H9 (cell line): Measurements from ENCODE around the gene SLC1A1. TPM values are rescaled to one million over a fixed set of nuclear protein-coding genes. Genes with fewer than 3 reads are reported as not detected.

Source experiments
- DNase-seq: peaks from one replicate; pipeline ENCODE4 v3.0.0-alpha.2; 2017
- H2AFZ ChIP-seq: one replicate; pipeline ENCODE4 v1.6.1; 2013; ENCODE audit warnings: mild to moderate bottlenecking, low read length, control low read depth, moderate library complexity
- H2AK5ac ChIP-seq: 2 replicates; pipeline ENCODE4 v1.6.1; 2013; ENCODE audit warnings: low read length, control low read depth, mixed read lengths; ENCODE audit not compliant: insufficient read length
- H2BK120ac ChIP-seq: one replicate; pipeline ENCODE4 v1.6.1; 2013; ENCODE audit warnings: low read depth, mild to moderate bottlenecking, low read length, control low read depth, inconsistent platforms; ENCODE audit not compliant: poor library complexity, severe bottlenecking
- H2BK12ac ChIP-seq: 2 replicates; pipeline ENCODE4 v1.6.1; 2013; ENCODE audit warnings: low read length, control low read depth, mixed read lengths, low read depth; ENCODE audit not compliant: insufficient read length
- H2BK15ac ChIP-seq: 2 replicates; pipeline ENCODE4 v1.6.1; 2013; ENCODE audit warnings: low read depth, low read length, control low read depth
- H2BK20ac ChIP-seq: one replicate; pipeline ENCODE4 v1.6.1; 2013; ENCODE audit warnings: low read depth, mild to moderate bottlenecking, low read length, control low read depth, inconsistent platforms; ENCODE audit not compliant: poor library complexity, severe bottlenecking
- H2BK5ac ChIP-seq: 2 replicates; pipeline ENCODE4 v1.6.1; 2013; ENCODE audit warnings: low read length, control low read depth, mixed read lengths; ENCODE audit not compliant: insufficient read length
- H3K14ac ChIP-seq: 2 replicates; pipeline ENCODE4 v1.6.1; 2013; ENCODE audit warnings: low read length, control low read depth; ENCODE audit not compliant: insufficient read depth
- H3K18ac ChIP-seq: 2 replicates; pipeline ENCODE4 v1.6.1; 2013; ENCODE audit warnings: low read depth, mild to moderate bottlenecking, mixed read lengths, low read length, control low read depth; ENCODE audit not compliant: insufficient read length
- H3K23ac ChIP-seq: 2 replicates; pipeline ENCODE4 v1.6.1; 2013; ENCODE audit warnings: low read length, control low read depth, mixed read lengths, low read depth; ENCODE audit not compliant: insufficient read length
- H3K23me2 ChIP-seq: 2 replicates; pipeline ENCODE4 v1.6.1; 2013; ENCODE audit warnings: low read depth, mild to moderate bottlenecking, mixed read lengths, low read length, control low read depth; ENCODE audit not compliant: insufficient read length, poor library complexity, severe bottlenecking
- H3K27ac ChIP-seq: 2 replicates; pipeline ENCODE4 v1.5.1; 2013; ENCODE audit warnings: low read length, control low read depth, mixed read lengths, low read depth; ENCODE audit not compliant: insufficient read length
- H3K27me3 ChIP-seq: 2 replicates; pipeline ENCODE4 v1.6.1; 2013; ENCODE audit warnings: low read length, control low read depth, inconsistent platforms; ENCODE audit not compliant: insufficient read depth
- H3K4ac ChIP-seq: 2 replicates; pipeline ENCODE4 v1.6.1; 2013; ENCODE audit warnings: low read depth, mild to moderate bottlenecking, control low read depth, inconsistent platforms, low read length, moderate library complexity
- H3K4me1 ChIP-seq: 2 replicates; pipeline ENCODE4 v1.6.1; 2013; ENCODE audit warnings: low read length, control low read depth, inconsistent platforms; ENCODE audit not compliant: insufficient read depth
- H3K4me2 ChIP-seq: 2 replicates; pipeline ENCODE4 v1.6.1; 2013; ENCODE audit warnings: low read length, control low read depth, mixed read lengths; ENCODE audit not compliant: insufficient read length, insufficient read depth
- H3K56ac ChIP-seq: 2 replicates; pipeline ENCODE4 v1.6.1; 2013; ENCODE audit warnings: low read depth, mild to moderate bottlenecking, mixed read lengths, low read length, control low read depth; ENCODE audit not compliant: insufficient read length
- H3K79me1 ChIP-seq: 2 replicates; pipeline ENCODE4 v1.6.1; 2013; ENCODE audit warnings: low read depth, mild to moderate bottlenecking, moderate library complexity, low read length, control low read depth, inconsistent platforms; ENCODE audit not compliant: insufficient read depth, poor library complexity, severe bottlenecking
- H3K79me2 ChIP-seq: 2 replicates; pipeline ENCODE4 v1.6.1; 2013; ENCODE audit warnings: low read length, control low read depth, inconsistent platforms; ENCODE audit not compliant: insufficient read depth
- H3K9ac ChIP-seq: 2 replicates; pipeline ENCODE4 v1.6.1; 2013; ENCODE audit warnings: low read length, control low read depth, mixed read lengths; ENCODE audit not compliant: insufficient read length; ENCODE audit errors: extremely low read depth
- H3K9me3 ChIP-seq: one replicate; pipeline ENCODE4 v1.6.1; 2013; ENCODE audit warnings: low read depth, low read length, inconsistent platforms; ENCODE audit not compliant: control insufficient read depth
- H3T11ph ChIP-seq: one replicate; pipeline ENCODE4 v1.6.1; 2013; ENCODE audit warnings: mild to moderate bottlenecking, low read length, control low read depth, inconsistent platforms
- H4K20me1 ChIP-seq: one replicate; pipeline ENCODE4 v1.6.1; 2013; ENCODE audit not compliant: control insufficient read depth, insufficient read length, insufficient read depth
- H4K5ac ChIP-seq: 2 replicates; pipeline ENCODE4 v1.6.1; 2013; ENCODE audit warnings: low read depth, mild to moderate bottlenecking, mixed read lengths, low read length, control low read depth; ENCODE audit not compliant: insufficient read length
- H4K8ac ChIP-seq: replicated peaks from 2 replicates; pipeline ENCODE4 v1.6.1; 2013; ENCODE audit warnings: low read length, control low read depth, mixed read lengths, low read depth; ENCODE audit not compliant: insufficient read length
- H4K91ac ChIP-seq: 2 replicates; pipeline ENCODE4 v1.6.1; 2013; ENCODE audit warnings: low read depth, mild to moderate bottlenecking, moderate library complexity, mixed read lengths, low read length, control low read depth; ENCODE audit not compliant: insufficient read length
- H3K27ac Mint-ChIP-seq, 3 experiments: 2 replicates in 2 of 3; 3 replicates in 1 of 3; pipeline ENCODE4 v1.8.0; 2020 to 2021; ENCODE audit warnings: mixed read lengths in 3 of 3, mild to moderate bottlenecking in 1 of 3, moderate library complexity in 1 of 3
- H3K27me3 Mint-ChIP-seq: 2 replicates; pipeline ENCODE4 v1.8.0; 2021; ENCODE audit warnings: low read depth, mild to moderate bottlenecking, moderate library complexity, mixed read lengths
- H3K36me3 Mint-ChIP-seq, 3 experiments: 2 replicates in 2 of 3; 3 replicates in 1 of 3; pipeline ENCODE4 v1.8.0; 2020 to 2021; ENCODE audit warnings: low read depth in 3 of 3, mixed read lengths in 3 of 3; ENCODE audit not compliant: insufficient read depth in 1 of 3
- H3K4me1 Mint-ChIP-seq, 2 experiments: 2 replicates each; pipeline ENCODE4 v1.8.0; 2020; ENCODE audit warnings: mixed read lengths in 2 of 2
- H3K4me3 Mint-ChIP-seq, 2 experiments: 2 replicates in 1 of 2; 3 replicates in 1 of 2; pipeline ENCODE4 v1.8.0; 2020 to 2021; ENCODE audit warnings: mild to moderate bottlenecking in 2 of 2, mixed read lengths in 2 of 2, moderate library complexity in 1 of 2
- H3K9me3 Mint-ChIP-seq, 2 experiments: 2 replicates in 1 of 2; 3 replicates in 1 of 2; pipeline ENCODE4 v1.8.0; 2020; ENCODE audit warnings: mild to moderate bottlenecking in 2 of 2, mixed read lengths in 2 of 2, moderate library complexity in 1 of 2
- CTCF ChIP-seq: fragments of 200-600 bp; sonication (generic); conservative IDR thresholded peaks from 3 replicates; pipeline ENCODE4 v1.8.0; 2021; ENCODE audit warnings: antibody characterized with exemption, mild to moderate bottlenecking
- WGBS: extraction: QIAGEN DNeasy Blood & Tissue Kit; methylation state at CpG from one replicate; pipeline ENCODE4 v1.1.7; 2013; ENCODE audit warnings: missing lambda C conversion rate, low lambda C conversion rate, mixed read lengths; ENCODE audit not compliant: insufficient read length; ENCODE audit errors: extremely low coverage; 5-methylcytosine and 5-hydroxymethylcytosine counted together
- total RNA-seq: library from RNA; stranded (reverse); gene quantifications from 2 replicates; pipeline ENCODE4 v1.2.1, GENCODE V29; 2021

The SLC1A1 gene
- total RNA-seq, 1 experiment from 2014 or later, result 4.7 TPM

DNA sequence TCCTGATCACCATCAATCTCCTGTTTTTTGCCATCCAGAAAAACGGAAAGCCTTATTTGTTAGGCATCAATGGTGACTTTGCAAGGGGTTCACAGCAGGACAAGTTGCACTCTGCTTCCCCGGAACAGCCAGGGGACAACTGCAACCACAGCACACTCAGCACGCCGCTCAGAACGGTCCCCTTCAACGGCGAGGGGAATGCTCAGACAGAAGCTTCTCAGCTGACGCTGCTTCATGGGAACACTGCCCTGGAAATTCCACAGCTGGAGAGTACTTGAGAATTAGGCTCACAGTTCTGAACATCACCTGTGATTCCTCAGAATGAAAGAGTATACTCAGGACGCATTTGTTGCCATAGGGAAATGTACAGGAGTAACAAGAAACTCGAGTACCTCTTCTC is 131.7 kb downstream of the SLC1A1 start:
- peaks cover 42% of the 10 kb centered on the region in 2 experiments for H3K4me1 Mint-ChIP-seq
- TF ChIP-seq CTCF, result no peak
- H2BK5ac ChIP-seq, result no peak overlapping the region
- no peaks in the 10 kb centered on the region for H4K20me1 ChIP-seq
- no peak overlapping the region for H2BK120ac ChIP-seq
- no peak overlapping the region for H2BK15ac ChIP-seq
- H3K79me2 ChIP-seq, result no peaks in the 10 kb centered on the region
- no peak overlapping the region for H3K4me2 ChIP-seq
- no peak for DNase-seq
- H3K27me3 Mint-ChIP-seq, result no peaks in the 10 kb centered on the region
- H3K4ac ChIP-seq, result no peak overlapping the region
- no peak overlapping the region for H4K91ac ChIP-seq
- no peak overlapping the region for H4K8ac ChIP-seq
- no peaks in the 10 kb centered on the region for H3K36me3 Mint-ChIP-seq
- H3K56ac ChIP-seq, result no peak overlapping the region
- H2AFZ ChIP-seq, result no peak overlapping the region
- no peak overlapping the region for H3T11ph ChIP-seq
- no peaks in the 10 kb centered on the region for H3K27me3 ChIP-seq
- H3K27ac ChIP-seq, result no peak overlapping the region
- H3K9ac ChIP-seq, result no peak overlapping the region
- no peak overlapping the region for H3K18ac ChIP-seq
- no peak overlapping the region for H2BK12ac ChIP-seq
- H2AK5ac ChIP-seq, result no peak overlapping the region
- peaks cover 12% of the 10 kb centered on the region; the same call in 1 of the 2 replicates for H3K4me1 ChIP-seq
- no peak overlapping the region for H3K23ac ChIP-seq
- H3K9me3 Mint-ChIP-seq, result no peaks in the 10 kb centered on the region
- H4K5ac ChIP-seq, result no peak overlapping the region
- H3K14ac ChIP-seq, result peak overlapping the region; percentile 23; the same call in 1 of the 2 replicates
- H3K23me2 ChIP-seq, result no peaks in the 10 kb centered on the region
- no CpG with 5 or more reads among the region's 10 CpGs for WGBS
- no peaks in the 10 kb centered on the region for H3K9me3 ChIP-seq
- H3K79me1 ChIP-seq, result no peaks in the 10 kb centered on the region
- no peak overlapping the region for H2BK20ac ChIP-seq
- H3K27ac Mint-ChIP-seq, result peak overlapping the region; percentile 20 to 83 (median 73); a peak in 5 of 7 replicates
- no peak overlapping the region for H3K4me3 Mint-ChIP-seq
